GM23338 (cell line): ENCODE data around the gene MMD. TPM values are rescaled to one million over a fixed set of nuclear protein-coding genes. Genes with fewer than 3 reads are reported as not detected.

Source experiments
- EZH2 ChIP-seq: fragments of 200-600 bp; sonication (generic); IDR thresholded peaks from one replicate; pipeline ENCODE4 v1.8.0; 2017; ENCODE audit warnings: antibody characterized with exemption, mild to moderate bottlenecking, low read depth; ENCODE audit not compliant: unreplicated experiment
- EZH2phosphoT487 ChIP-seq: fragments of 200-600 bp; sonication (generic); IDR thresholded peaks from one replicate; pipeline ENCODE4 v1.8.1; 2018; ENCODE audit warnings: antibody characterized with exemption; ENCODE audit not compliant: unreplicated experiment
- JUNB ChIP-seq: IDR thresholded peaks from one replicate; pipeline ENCODE4 v1.6.1; 2016; ENCODE audit warnings: antibody characterized with exemption; ENCODE audit not compliant: unreplicated experiment
- POLR2AphosphoS5 ChIP-seq: IDR thresholded peaks from 2 replicates; pipeline ENCODE4 v1.6.1; 2016; ENCODE audit warnings: antibody characterized with exemption, low read depth
- REST ChIP-seq: IDR thresholded peaks from one replicate; pipeline ENCODE4 v1.6.1; 2018; ENCODE audit warnings: antibody characterized with exemption; ENCODE audit not compliant: unreplicated experiment
- STAT1 ChIP-seq: IDR thresholded peaks from one replicate; pipeline ENCODE4 v1.6.1; 2016; ENCODE audit warnings: antibody characterized with exemption; ENCODE audit not compliant: unreplicated experiment
- polyA plus RNA-seq: library from polyadenylated mRNA; unstranded; fragments of >200 nt; fragmentation: Nextera tagmentation; extraction: Ambion mirVana; gene quantifications from 2 replicates; pipeline ENCODE4 v1.2.1, GENCODE V29; 2016
- total RNA-seq: library from RNA; depleted of rRNA; stranded (reverse); fragments of >200 nt; shearing (Covaris generic); gene quantifications from 2 replicates; pipeline ENCODE4 v1.2.3, GENCODE V29; 2014
- TF ChIP-seq, protein P1 (sequence below): fragments of 250-450 bp; sonication (Bioruptor Pico); IDR thresholded peaks from 2 replicates; pipeline ENCODE4 v1.5.0; 2020; ENCODE audit warnings: mild to moderate bottlenecking, moderate library complexity

Gene MMD
- total and polyA plus RNA-seq, 2 experiments from 2014 or later: 46.4 to 47.0 TPM

DNA sequence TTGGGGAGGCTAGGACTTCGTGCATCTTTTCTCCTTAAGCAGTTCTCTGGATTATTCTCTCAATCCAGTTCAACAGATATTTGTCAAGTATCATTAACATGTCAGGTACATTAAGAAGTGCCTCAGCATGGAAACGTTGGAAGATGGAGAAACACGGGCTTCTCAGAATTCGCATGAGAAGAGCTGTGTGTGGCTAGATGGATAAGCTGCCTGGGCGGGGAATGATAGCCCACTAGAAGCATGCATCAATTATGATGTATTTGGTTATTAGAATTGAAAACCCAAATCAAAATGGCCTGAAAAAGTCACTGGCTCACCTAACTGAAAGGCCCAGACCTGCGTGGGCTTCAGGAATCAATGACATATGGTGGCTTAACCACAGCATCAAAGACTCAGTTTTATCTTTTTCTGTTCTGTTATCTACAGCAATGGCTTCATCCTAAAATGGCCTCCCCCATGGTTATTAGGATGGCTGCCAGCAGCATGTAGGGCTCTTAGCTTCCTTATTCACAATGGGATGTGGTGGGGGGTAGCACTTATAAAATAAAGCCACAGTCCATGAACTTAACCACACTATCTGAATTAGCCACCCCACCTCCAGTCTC is 43.9 kb downstream of the MMD start (continued):
- TF ChIP-seq, protein P1, sequence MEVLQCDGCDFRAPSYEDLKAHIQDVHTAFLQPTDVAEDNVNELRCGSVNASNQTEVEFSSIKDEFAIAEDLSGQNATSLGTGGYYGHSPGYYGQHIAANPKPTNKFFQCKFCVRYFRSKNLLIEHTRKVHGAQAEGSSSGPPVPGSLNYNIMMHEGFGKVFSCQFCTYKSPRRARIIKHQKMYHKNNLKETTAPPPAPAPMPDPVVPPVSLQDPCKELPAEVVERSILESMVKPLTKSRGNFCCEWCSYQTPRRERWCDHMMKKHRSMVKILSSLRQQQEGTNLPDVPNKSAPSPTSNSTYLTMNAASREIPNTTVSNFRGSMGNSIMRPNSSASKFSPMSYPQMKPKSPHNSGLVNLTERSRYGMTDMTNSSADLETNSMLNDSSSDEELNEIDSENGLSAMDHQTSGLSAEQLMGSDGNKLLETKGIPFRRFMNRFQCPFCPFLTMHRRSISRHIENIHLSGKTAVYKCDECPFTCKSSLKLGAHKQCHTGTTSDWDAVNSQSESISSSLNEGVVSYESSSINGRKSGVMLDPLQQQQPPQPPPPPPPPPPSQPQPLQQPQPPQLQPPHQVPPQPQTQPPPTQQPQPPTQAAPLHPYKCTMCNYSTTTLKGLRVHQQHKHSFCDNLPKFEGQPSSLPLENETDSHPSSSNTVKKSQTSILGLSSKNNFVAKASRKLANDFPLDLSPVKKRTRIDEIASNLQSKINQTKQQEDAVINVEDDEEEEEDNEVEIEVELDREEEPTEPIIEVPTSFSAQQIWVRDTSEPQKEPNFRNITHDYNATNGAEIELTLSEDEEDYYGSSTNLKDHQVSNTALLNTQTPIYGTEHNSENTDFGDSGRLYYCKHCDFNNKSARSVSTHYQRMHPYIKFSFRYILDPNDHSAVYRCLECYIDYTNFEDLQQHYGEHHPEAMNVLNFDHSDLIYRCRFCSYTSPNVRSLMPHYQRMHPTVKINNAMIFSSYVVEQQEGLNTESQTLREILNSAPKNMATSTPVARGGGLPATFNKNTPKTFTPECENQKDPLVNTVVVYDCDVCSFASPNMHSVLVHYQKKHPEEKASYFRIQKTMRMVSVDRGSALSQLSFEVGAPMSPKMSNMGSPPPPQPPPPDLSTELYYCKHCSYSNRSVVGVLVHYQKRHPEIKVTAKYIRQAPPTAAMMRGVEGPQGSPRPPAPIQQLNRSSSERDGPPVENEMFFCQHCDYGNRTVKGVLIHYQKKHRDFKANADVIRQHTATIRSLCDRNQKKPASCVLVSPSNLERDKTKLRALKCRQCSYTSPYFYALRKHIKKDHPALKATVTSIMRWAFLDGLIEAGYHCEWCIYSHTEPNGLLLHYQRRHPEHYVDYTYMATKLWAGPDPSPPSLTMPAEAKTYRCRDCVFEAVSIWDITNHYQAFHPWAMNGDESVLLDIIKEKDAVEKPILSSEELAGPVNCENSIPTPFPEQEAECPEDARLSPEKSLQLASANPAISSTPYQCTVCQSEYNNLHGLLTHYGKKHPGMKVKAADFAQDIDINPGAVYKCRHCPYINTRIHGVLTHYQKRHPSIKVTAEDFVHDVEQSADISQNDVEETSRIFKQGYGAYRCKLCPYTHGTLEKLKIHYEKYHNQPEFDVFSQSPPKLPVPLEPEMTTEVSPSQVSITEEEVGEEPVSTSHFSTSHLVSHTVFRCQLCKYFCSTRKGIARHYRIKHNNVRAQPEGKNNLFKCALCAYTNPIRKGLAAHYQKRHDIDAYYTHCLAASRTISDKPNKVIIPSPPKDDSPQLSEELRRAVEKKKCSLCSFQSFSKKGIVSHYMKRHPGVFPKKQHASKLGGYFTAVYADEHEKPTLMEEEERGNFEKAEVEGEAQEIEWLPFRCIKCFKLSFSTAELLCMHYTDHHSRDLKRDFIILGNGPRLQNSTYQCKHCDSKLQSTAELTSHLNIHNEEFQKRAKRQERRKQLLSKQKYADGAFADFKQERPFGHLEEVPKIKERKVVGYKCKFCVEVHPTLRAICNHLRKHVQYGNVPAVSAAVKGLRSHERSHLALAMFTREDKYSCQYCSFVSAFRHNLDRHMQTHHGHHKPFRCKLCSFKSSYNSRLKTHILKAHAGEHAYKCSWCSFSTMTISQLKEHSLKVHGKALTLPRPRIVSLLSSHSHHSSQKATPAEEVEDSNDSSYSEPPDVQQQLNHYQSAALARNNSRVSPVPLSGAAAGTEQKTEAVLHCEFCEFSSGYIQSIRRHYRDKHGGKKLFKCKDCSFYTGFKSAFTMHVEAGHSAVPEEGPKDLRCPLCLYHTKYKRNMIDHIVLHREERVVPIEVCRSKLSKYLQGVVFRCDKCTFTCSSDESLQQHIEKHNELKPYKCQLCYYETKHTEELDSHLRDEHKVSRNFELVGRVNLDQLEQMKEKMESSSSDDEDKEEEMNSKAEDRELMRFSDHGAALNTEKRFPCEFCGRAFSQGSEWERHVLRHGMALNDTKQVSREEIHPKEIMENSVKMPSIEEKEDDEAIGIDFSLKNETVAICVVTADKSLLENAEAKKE (CRISPR knock-in tag): no peak
- no peak for TF ChIP-seq POLR2AphosphoS5
- TF ChIP-seq REST: no peak
- no peak for TF ChIP-seq JUNB
- TF ChIP-seq STAT1: no peak
- no peak for TF ChIP-seq EZH2phosphoT487
- TF ChIP-seq EZH2: no peak
